CD4-positive, CD25-positive, alpha-beta regulatory T cell (primary cell): ENCODE results near the gene NUTF2. TPM values are rescaled to one million over a fixed set of nuclear protein-coding genes. Genes with fewer than 3 reads are reported as not detected.
A peak's percentile ranks its signal among the peaks of the same experiment; 100 is the strongest.

Experiments
- ATAC-seq, 2 donors: fragments of 150-1000 bp; cut with Tn5 transposase; one replicate each; pipeline ENCODE4 v1.10.0; 2021; ENCODE audit warnings: low read depth in 2 of 2, moderate number of reproducible peaks in 2 of 2, moderate library complexity in 1 of 2
- DNase-seq, 3 donors: peaks; one replicate each; pipeline versions ENCODE4 v3.0.0 to v3.0.0-alpha.2; 2012 to 2022; ENCODE audit warnings: mixed read lengths in 1 of 3
- H3K27ac ChIP-seq: one replicate; pipeline ENCODE4 v1.7.0; 2013; ENCODE audit warnings: mild to moderate bottlenecking, low read length; ENCODE audit not compliant: insufficient read depth, poor library complexity, severe bottlenecking
- H3K27me3 ChIP-seq: one replicate; pipeline ENCODE4 v1.7.0; 2013; ENCODE audit warnings: low read length; ENCODE audit not compliant: control insufficient read depth, insufficient read depth
- H3K36me3 ChIP-seq: one replicate; pipeline ENCODE4 v1.7.0; 2013; ENCODE audit warnings: mild to moderate bottlenecking, low read length, moderate library complexity; ENCODE audit not compliant: control insufficient read depth, insufficient read depth
- H3K4me1 ChIP-seq: 2 replicates; pipeline ENCODE4 v1.7.0; 2013; ENCODE audit warnings: mild to moderate bottlenecking, low read length; ENCODE audit not compliant: insufficient read depth, control insufficient read depth, poor library complexity, severe bottlenecking
- H3K4me3 ChIP-seq: one replicate; pipeline ENCODE4 v1.7.0; 2013; ENCODE audit warnings: low read depth, mild to moderate bottlenecking, low read length, moderate library complexity
- H3K9me3 ChIP-seq, 2 experiments: 1 replicate in 1 of 2; 2 replicates in 1 of 2; pipeline ENCODE4 v1.7.0; 2013; ENCODE audit warnings: low read length in 2 of 2, mild to moderate bottlenecking in 1 of 2, moderate library complexity in 1 of 2; ENCODE audit not compliant: control insufficient read depth in 2 of 2
- H3K27ac Mint-ChIP-seq, 3 donors: one replicate each; pipeline ENCODE4 v1.8.0; 2020 to 2022; ENCODE audit warnings: mild to moderate bottlenecking in 3 of 3, mixed read lengths in 3 of 3, moderate library complexity in 2 of 3
- H3K27me3 Mint-ChIP-seq: one replicate; pipeline ENCODE4 v1.8.0; 2022; ENCODE audit warnings: mild to moderate bottlenecking, mixed read lengths
- H3K36me3 Mint-ChIP-seq: one replicate; pipeline ENCODE4 v1.8.0; 2020; ENCODE audit warnings: mixed read lengths
- H3K4me1 Mint-ChIP-seq, 4 donors: one replicate each; pipeline ENCODE4 v1.8.0; 2020 to 2022; ENCODE audit warnings: mixed read lengths in 4 of 4, mild to moderate bottlenecking in 1 of 4
- H3K4me3 Mint-ChIP-seq, 4 donors: one replicate each; pipeline ENCODE4 v1.8.0; 2020 to 2022; ENCODE audit warnings: mild to moderate bottlenecking in 4 of 4, mixed read lengths in 4 of 4, moderate library complexity in 3 of 4
- H3K9me3 Mint-ChIP-seq, 7 donors: one replicate each; pipeline ENCODE4 v1.8.0; 2020 to 2022; ENCODE audit warnings: mixed read lengths in 7 of 7, mild to moderate bottlenecking in 3 of 7, moderate library complexity in 2 of 7
- polyA plus RNA-seq, 4 donors: library from polyadenylated mRNA; unstranded; fragments of 300-500 nt; fragmentation: Illumina TruSeq; gene quantifications; one replicate each; pipeline ENCODE4 v1.2.3, GENCODE V29; 2021
- total RNA-seq: library from RNA; stranded (reverse); gene quantifications from one replicate; pipeline ENCODE4 v1.2.3, GENCODE V29; 2022

The NUTF2 gene
- total and polyA plus RNA-seq, 5 donors from 2014 or later = 48.5 to 158 (median 124) TPM

DNA sequence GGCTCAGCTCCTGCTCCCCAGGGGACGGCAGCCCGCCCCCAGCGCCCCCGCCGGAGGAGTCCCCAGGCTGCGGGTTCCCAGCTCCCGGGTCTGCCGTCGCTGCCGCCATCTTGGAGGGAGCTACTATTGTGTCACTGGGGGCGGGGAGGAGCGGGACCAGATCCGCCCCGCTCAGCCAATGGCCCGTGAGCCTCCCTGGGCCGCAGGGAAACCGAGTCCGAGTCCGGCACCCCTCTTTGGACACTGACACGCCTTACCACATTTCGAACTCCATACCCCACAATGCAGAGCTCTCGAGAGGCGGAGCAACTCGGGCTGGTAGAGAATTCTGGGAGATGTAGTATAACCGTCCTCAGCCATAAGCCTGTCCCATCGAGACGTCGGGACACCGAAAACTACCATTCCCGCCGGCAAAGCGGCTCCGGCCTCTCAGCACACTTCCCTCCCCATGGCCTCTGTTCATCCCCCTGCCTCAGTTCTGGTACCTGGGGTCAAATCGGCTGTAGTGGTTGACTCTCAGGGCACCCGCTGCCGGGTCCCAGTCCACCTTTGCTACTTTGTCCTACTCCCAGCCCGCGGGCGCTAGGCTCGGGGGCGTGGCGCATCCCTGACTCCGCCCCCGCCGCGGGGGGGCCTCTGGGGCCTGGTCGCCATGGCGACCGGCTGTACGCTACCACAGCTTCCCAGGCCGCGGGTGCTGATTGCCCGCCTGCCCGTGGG is 40.1 kb upstream of the NUTF2 start, which contains the start of the genes RANBP10 and TSNAXIP1:
Gene RANBP10, minus strand, starts transcription at position 133 of the 720 bp plus-strand sequence. Its CDS starts 24 bp downstream, at position 109.
Gene TSNAXIP1, plus strand, starts transcription at position 462 of the 720 bp plus-strand sequence. CDS start 261 bp downstream, outside the sequence.
- Histone ChIP-seq H3K4me3 (peak within 1 kb of the TSS; percentile 85), H3K4me1 (peaks cover 46% of the 10 kb centered on the region), H3K9me3 (no peaks in the 10 kb centered on the region), H3K27me3 (no peaks in the 10 kb centered on the region), H3K27ac (peak within 1 kb of the TSS; percentile 78), H3K36me3 (peaks cover 7% of the 10 kb centered on the region)
- H3K4me3 Mint-ChIP-seq = peak within 1 kb of the TSS; percentile 92 to 99 (median 94)
- no peaks in the 10 kb centered on the region for H3K9me3 Mint-ChIP-seq
- no peaks in the 10 kb centered on the region for H3K27me3 Mint-ChIP-seq
- DNase-seq = peak; percentile 97 to 99 (median 98)
- peaks cover 5% of the 10 kb centered on the region for H3K36me3 Mint-ChIP-seq
- ATAC-seq = peak; percentile 94 to 96
- peaks cover 5 to 48% (median 29%) of the 10 kb centered on the region in 4 donors for H3K4me1 Mint-ChIP-seq
- peak within 1 kb of the TSS; percentile 86 to 91 (median 88) for H3K27ac Mint-ChIP-seq

DNA sequence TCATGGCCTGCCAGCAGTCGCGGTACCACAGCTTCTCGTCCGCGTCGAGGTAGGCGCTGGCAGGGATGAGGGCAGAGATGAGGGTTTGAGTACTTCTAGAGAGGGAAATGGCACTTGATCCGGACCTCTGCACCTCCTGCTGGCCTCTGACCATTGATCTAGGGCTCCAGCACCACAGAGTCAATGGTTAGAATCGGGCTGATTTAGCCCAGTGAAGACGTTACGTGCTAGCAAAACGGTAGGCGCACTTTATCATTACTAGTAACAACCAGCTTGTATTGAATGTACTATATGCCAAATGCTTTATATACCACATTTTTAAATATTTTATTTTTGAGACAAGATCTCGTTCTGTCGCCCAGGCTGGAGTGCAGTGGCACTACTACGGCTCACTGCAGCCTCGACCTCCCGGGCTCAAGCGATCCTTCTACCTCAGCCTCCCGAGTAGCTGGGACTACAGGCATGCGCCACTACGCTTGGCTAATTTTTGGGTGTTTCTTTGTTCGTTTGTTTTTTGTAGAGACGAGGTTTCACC is 39.5 kb upstream of the NUTF2 start:
- no peak for DNase-seq
- H3K9me3 Mint-ChIP-seq = no peaks in the 10 kb centered on the region
- peak overlapping the region; percentile 78 for H3K27ac ChIP-seq
- H3K27me3 ChIP-seq = no peaks in the 10 kb centered on the region
- H3K27ac Mint-ChIP-seq = peak overlapping the region; percentile 38 to 86 (median 62)
- H3K4me3 Mint-ChIP-seq = peak overlapping the region; percentile 92 to 99 (median 94)
- peak overlapping the region; percentile 72 for H3K4me3 ChIP-seq
- H3K36me3 Mint-ChIP-seq = peaks cover 5% of the 10 kb centered on the region
- no peaks in the 10 kb centered on the region for H3K27me3 Mint-ChIP-seq
- peaks cover 40% of the 10 kb centered on the region for H3K4me1 ChIP-seq
- H3K4me1 Mint-ChIP-seq = peaks cover 5 to 41% (median 23%) of the 10 kb centered on the region in 4 donors
- H3K36me3 ChIP-seq = peaks cover 7% of the 10 kb centered on the region
- ATAC-seq = no peak
- H3K9me3 ChIP-seq = no peaks in the 10 kb centered on the region

DNA sequence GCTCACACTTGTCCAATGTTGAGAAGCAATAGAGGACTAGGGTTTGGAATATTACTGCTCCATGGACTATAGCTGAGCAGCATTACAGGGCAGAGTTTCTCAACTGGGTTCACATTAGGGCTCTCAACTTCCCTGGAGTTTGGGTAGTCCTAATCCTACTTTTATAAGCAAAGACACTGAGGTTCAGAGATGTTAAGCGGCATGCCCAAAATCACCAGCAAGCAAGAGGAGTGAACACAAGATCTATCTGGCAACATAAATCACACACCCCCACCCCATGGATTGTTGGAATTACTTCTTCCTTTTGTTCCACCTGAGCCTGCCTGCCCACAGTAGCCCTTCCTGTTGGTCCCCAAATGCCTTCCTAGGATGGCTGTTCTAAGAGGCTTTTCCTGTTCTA is 34.8 kb upstream of the NUTF2 start:
- no peaks in the 10 kb centered on the region for H3K9me3 ChIP-seq
- H3K4me3 Mint-ChIP-seq = no peak overlapping the region
- H3K27ac ChIP-seq = no peak overlapping the region
- H3K4me1 Mint-ChIP-seq = peaks cover 0 to 13% (median 4%) of the 10 kb centered on the region in 4 donors
- no peaks in the 10 kb centered on the region for H3K36me3 ChIP-seq
- H3K27me3 Mint-ChIP-seq = peaks cover 4% of the 10 kb centered on the region
- no peak for DNase-seq
- ATAC-seq = no peak
- no peaks in the 10 kb centered on the region for H3K9me3 Mint-ChIP-seq
- H3K4me1 ChIP-seq = peaks cover 8% of the 10 kb centered on the region
- no peak overlapping the region for H3K27ac Mint-ChIP-seq
- no peak overlapping the region for H3K4me3 ChIP-seq
- H3K27me3 ChIP-seq = no peaks in the 10 kb centered on the region
- H3K36me3 Mint-ChIP-seq = no peaks in the 10 kb centered on the region

DNA sequence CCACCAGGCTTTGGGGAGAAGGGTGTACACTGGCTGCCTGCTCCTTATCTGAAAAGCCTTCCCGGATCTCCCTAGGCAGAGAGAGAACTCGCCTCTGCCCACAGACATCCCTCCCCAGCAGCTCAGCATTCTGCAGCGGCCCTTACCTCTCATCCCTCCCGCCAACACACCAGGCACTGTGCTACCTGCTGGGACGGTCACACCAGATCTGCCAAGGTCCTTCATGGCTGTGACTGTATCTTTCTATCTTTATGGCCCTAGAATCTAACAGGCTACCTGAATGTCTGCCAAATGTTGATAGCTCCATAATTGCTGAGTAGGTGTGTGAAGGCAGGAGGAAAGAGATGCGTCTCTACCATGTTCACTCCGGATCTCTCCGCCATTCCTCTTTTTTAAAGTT is 32.2 kb upstream of the NUTF2 start:
- Mint-ChIP-seq H3K9me3 (no peaks in the 10 kb centered on the region), H3K27ac (no peak overlapping the region), H3K27me3 (peaks cover 4% of the 10 kb centered on the region), H3K36me3 (no peaks in the 10 kb centered on the region), H3K4me3 (no peak overlapping the region), H3K4me1 (peaks cover 0 to 7% (median 5%) of the 10 kb centered on the region in 4 donors)
- Histone ChIP-seq H3K9me3 (no peaks in the 10 kb centered on the region), H3K36me3 (no peaks in the 10 kb centered on the region), H3K4me1 (peaks cover 4% of the 10 kb centered on the region), H3K4me3 (no peak overlapping the region), H3K27me3 (no peaks in the 10 kb centered on the region), H3K27ac (no peak overlapping the region)
- ATAC-seq (no peak), DNase-seq (no peak)

DNA sequence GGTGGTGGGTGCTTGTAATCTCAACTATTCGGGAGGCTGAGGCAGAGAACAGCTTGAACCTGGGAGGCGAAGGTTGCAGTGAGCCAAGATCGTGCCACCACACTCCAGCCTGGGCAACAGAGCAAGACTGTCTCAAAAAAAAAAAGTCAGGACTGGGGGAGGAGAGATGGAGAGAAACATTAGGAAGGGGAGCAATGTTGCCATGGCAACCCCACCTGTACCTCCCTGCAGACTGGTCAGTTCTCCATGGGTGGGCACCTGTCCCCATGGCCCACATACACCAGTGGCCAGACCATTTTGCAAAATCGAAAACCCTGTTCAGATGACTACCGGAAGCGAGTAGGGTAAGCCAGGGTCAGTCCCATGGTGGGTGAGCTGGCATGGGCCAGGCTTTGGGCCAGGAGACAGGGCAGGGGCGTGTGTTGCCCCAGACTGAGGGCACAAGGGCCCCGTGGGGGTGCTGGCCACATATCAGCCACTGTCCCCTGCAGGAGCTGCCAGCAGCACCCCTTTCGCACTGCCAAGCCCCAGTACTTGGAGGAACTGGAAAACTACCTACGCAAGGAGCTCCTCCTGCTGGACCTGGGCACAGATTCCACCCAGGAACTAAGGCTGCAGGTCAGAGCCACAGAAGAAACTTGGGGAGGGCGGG is 26.0 kb upstream of the NUTF2 start:
- ATAC-seq (no peak), DNase-seq (no peak)
- Histone ChIP-seq H3K9me3 (no peaks in the 10 kb centered on the region), H3K4me1 (peaks cover 4% of the 10 kb centered on the region), H3K4me3 (no peak overlapping the region), H3K27me3 (no peaks in the 10 kb centered on the region), H3K27ac (no peak overlapping the region), H3K36me3 (no peaks in the 10 kb centered on the region)
- H3K9me3 Mint-ChIP-seq = no peaks in the 10 kb centered on the region
- H3K27me3 Mint-ChIP-seq = peaks cover 9% of the 10 kb centered on the region
- peak overlapping the region in 1 of 3 donors; percentile 26 for H3K27ac Mint-ChIP-seq
- H3K36me3 Mint-ChIP-seq = no peaks in the 10 kb centered on the region
- no peak overlapping the region for H3K4me3 Mint-ChIP-seq
- H3K4me1 Mint-ChIP-seq = peaks cover 0 to 7% (median 5%) of the 10 kb centered on the region in 4 donors

DNA sequence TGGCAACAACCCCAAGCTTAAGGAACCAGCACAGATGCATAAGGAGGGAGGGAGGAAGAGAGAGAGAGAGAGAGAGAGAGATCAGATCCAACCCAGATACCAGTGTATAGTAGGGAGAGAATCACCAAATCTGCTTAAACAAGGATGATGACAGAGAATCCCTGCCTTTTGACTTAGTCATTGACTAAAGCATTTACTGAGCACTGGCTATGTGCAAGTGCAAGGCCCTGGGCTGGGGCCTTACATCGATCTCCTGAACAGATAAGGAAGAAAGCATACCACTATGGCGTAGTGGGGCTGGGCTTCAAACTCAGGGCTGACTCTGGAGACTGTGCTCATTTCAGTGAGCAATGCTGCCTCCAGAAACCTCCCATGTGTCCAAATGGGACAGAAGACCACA is 24.2 kb upstream of the NUTF2 start:
- Mint-ChIP-seq H3K27me3 (peaks cover 5% of the 10 kb centered on the region), H3K36me3 (no peaks in the 10 kb centered on the region), H3K4me3 (no peak overlapping the region), H3K27ac (no peak overlapping the region), H3K4me1 (no peaks in the 10 kb centered on the region), H3K9me3 (no peaks in the 10 kb centered on the region)
- no peak overlapping the region for H3K27ac ChIP-seq
- H3K4me1 ChIP-seq = no peaks in the 10 kb centered on the region
- H3K36me3 ChIP-seq = no peaks in the 10 kb centered on the region
- H3K9me3 ChIP-seq = no peaks in the 10 kb centered on the region
- H3K27me3 ChIP-seq = no peaks in the 10 kb centered on the region
- DNase-seq = no peak
- H3K4me3 ChIP-seq = no peak overlapping the region
- ATAC-seq = no peak

DNA sequence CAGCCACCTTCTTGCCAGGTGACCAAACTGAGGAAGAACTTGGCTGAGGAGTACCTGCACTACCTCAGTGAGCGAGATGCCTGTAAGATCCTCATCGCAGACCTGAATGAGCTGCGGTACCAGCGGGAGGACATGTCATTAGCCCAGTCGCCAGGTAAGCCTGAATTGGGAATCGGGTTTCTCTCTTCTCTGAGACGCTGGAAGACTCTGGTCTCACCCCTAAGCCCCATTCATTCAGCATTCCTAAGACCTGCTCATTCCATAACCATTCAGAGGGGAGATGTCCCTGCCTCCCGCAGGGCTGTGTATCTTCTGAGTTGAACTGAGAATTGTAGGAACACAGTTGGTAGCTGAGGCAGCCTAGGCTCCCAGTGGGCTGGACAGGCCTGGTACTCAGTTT is 21.6 kb upstream of the NUTF2 start:
- peaks cover 18% of the 10 kb centered on the region for H3K36me3 ChIP-seq
- Mint-ChIP-seq H3K27ac (no peak overlapping the region), H3K9me3 (no peaks in the 10 kb centered on the region), H3K4me1 (no peaks in the 10 kb centered on the region), H3K4me3 (no peak overlapping the region), H3K36me3 (peaks cover 4% of the 10 kb centered on the region), H3K27me3 (peaks cover 2% of the 10 kb centered on the region)
- H3K9me3 ChIP-seq = no peaks in the 10 kb centered on the region
- ATAC-seq (no peak), DNase-seq (no peak)
- no peak overlapping the region for H3K4me3 ChIP-seq
- no peaks in the 10 kb centered on the region for H3K27me3 ChIP-seq
- H3K27ac ChIP-seq = no peak overlapping the region
- H3K4me1 ChIP-seq = no peaks in the 10 kb centered on the region
